CD4-positive, CD25-positive, alpha-beta regulatory T cell (primary cell): ENCODE results near the gene THSD1. TPM values are rescaled to one million over a fixed set of nuclear protein-coding genes. Genes with fewer than 3 reads are reported as not detected.
A peak's percentile ranks its signal among the peaks of the same experiment; 100 is the strongest.
"Not testable (repeated sequence)": the region's sequence is repeated elsewhere in the genome, so short reads cannot be mapped to it uniquely, and the experiment has no call there.

Source experiments
- ATAC-seq, 2 donors: fragments of 150-1000 bp; cut with Tn5 transposase; one replicate each; pipeline ENCODE4 v1.10.0; 2021; ENCODE audit warnings: low read depth in 2 of 2, moderate number of reproducible peaks in 2 of 2, moderate library complexity in 1 of 2
- DNase-seq, 3 donors: peaks; one replicate each; pipeline versions ENCODE4 v3.0.0 to v3.0.0-alpha.2; 2012 to 2022; ENCODE audit warnings: mixed read lengths in 1 of 3
- H3K27ac ChIP-seq: one replicate; pipeline ENCODE4 v1.7.0; 2013; ENCODE audit warnings: mild to moderate bottlenecking, low read length; ENCODE audit not compliant: insufficient read depth, poor library complexity, severe bottlenecking
- H3K27me3 ChIP-seq: one replicate; pipeline ENCODE4 v1.7.0; 2013; ENCODE audit warnings: low read length; ENCODE audit not compliant: control insufficient read depth, insufficient read depth
- H3K36me3 ChIP-seq: one replicate; pipeline ENCODE4 v1.7.0; 2013; ENCODE audit warnings: mild to moderate bottlenecking, low read length, moderate library complexity; ENCODE audit not compliant: control insufficient read depth, insufficient read depth
- H3K4me1 ChIP-seq: 2 replicates; pipeline ENCODE4 v1.7.0; 2013; ENCODE audit warnings: mild to moderate bottlenecking, low read length; ENCODE audit not compliant: insufficient read depth, control insufficient read depth, poor library complexity, severe bottlenecking
- H3K4me3 ChIP-seq: one replicate; pipeline ENCODE4 v1.7.0; 2013; ENCODE audit warnings: low read depth, mild to moderate bottlenecking, low read length, moderate library complexity
- H3K9me3 ChIP-seq, 2 experiments: 1 replicate in 1 of 2; 2 replicates in 1 of 2; pipeline ENCODE4 v1.7.0; 2013; ENCODE audit warnings: low read length in 2 of 2, mild to moderate bottlenecking in 1 of 2, moderate library complexity in 1 of 2; ENCODE audit not compliant: control insufficient read depth in 2 of 2
- H3K27ac Mint-ChIP-seq, 3 donors: one replicate each; pipeline ENCODE4 v1.8.0; 2020 to 2022; ENCODE audit warnings: mild to moderate bottlenecking in 3 of 3, mixed read lengths in 3 of 3, moderate library complexity in 2 of 3
- H3K27me3 Mint-ChIP-seq: one replicate; pipeline ENCODE4 v1.8.0; 2022; ENCODE audit warnings: mild to moderate bottlenecking, mixed read lengths
- H3K36me3 Mint-ChIP-seq: one replicate; pipeline ENCODE4 v1.8.0; 2020; ENCODE audit warnings: mixed read lengths
- H3K4me1 Mint-ChIP-seq, 4 donors: one replicate each; pipeline ENCODE4 v1.8.0; 2020 to 2022; ENCODE audit warnings: mixed read lengths in 4 of 4, mild to moderate bottlenecking in 1 of 4
- H3K4me3 Mint-ChIP-seq, 4 donors: one replicate each; pipeline ENCODE4 v1.8.0; 2020 to 2022; ENCODE audit warnings: mild to moderate bottlenecking in 4 of 4, mixed read lengths in 4 of 4, moderate library complexity in 3 of 4
- H3K9me3 Mint-ChIP-seq, 7 donors: one replicate each; pipeline ENCODE4 v1.8.0; 2020 to 2022; ENCODE audit warnings: mixed read lengths in 7 of 7, mild to moderate bottlenecking in 3 of 7, moderate library complexity in 2 of 7
- polyA plus RNA-seq, 4 donors: library from polyadenylated mRNA; unstranded; fragments of 300-500 nt; fragmentation: Illumina TruSeq; gene quantifications; one replicate each; pipeline ENCODE4 v1.2.3, GENCODE V29; 2021
- total RNA-seq: library from RNA; stranded (reverse); gene quantifications from one replicate; pipeline ENCODE4 v1.2.3, GENCODE V29; 2022

THSD1 gene
- total and polyA plus RNA-seq, 5 donors from 2014 or later: 0.12 to 0.79 TPM; not detected in 3

- peaks cover 57% of the 10 kb centered on the region for H3K36me3 ChIP-seq
- peaks cover 51% of the 10 kb centered on the region for H3K36me3 Mint-ChIP-seq
Measured at GRCh38 chr13:52428295-52428694, 22.3 kb upstream of the THSD1 start.

GRCh38 chr13:52421216-52421615, 15.2 kb upstream of the THSD1 start:
- Histone ChIP-seq H3K36me3 (peaks cover 54% of the 10 kb centered on the region), H3K27me3 (no peaks in the 10 kb centered on the region), H3K4me1 (no peaks in the 10 kb centered on the region), H3K4me3 (no peak overlapping the region), H3K9me3 (no peaks in the 10 kb centered on the region), H3K27ac (no peak overlapping the region)
- ATAC-seq (no peak), DNase-seq (no peak)
- Mint-ChIP-seq H3K27me3 (no peaks in the 10 kb centered on the region), H3K4me3 (no peak overlapping the region), H3K4me1 (peaks cover 0 to 4% (median 2%) of the 10 kb centered on the region in 4 donors), H3K27ac (no peak overlapping the region), H3K9me3 (no peaks in the 10 kb centered on the region), H3K36me3 (peaks cover 53% of the 10 kb centered on the region)

More at GRCh38 chr13:52428295-52428694, 22.3 kb upstream of the THSD1 start:
- ATAC-seq (no peak), DNase-seq (no peak)
- H3K27me3 ChIP-seq: no peaks in the 10 kb centered on the region
- H3K4me3 ChIP-seq: no peak overlapping the region
- Mint-ChIP-seq H3K9me3 (no peaks in the 10 kb centered on the region), H3K27me3 (no peaks in the 10 kb centered on the region), H3K4me1 (peaks cover 4 to 16% (median 8%) of the 10 kb centered on the region in 4 donors), H3K4me3 (no peak overlapping the region), H3K27ac (no peak overlapping the region)
- no peaks in the 10 kb centered on the region for H3K4me1 ChIP-seq
- no peak overlapping the region for H3K27ac ChIP-seq
- H3K9me3 ChIP-seq: no peaks in the 10 kb centered on the region

- Histone ChIP-seq H3K4me1 (no peaks in the 10 kb centered on the region), H3K27ac (no peak overlapping the region), H3K9me3 (no peaks in the 10 kb centered on the region), H3K27me3 (no peaks in the 10 kb centered on the region), H3K36me3 (peaks cover 63% of the 10 kb centered on the region), H3K4me3 (no peak overlapping the region)
- no peak for DNase-seq
- Mint-ChIP-seq H3K4me3 (no peak overlapping the region), H3K36me3 (peaks cover 55% of the 10 kb centered on the region), H3K4me1 (peaks cover 0 to 4% (median 0%) of the 10 kb centered on the region in 4 donors), H3K27me3 (no peaks in the 10 kb centered on the region), H3K27ac (no peak overlapping the region), H3K9me3 (no peaks in the 10 kb centered on the region)
- ATAC-seq: no peak
Measured at GRCh38 chr13:52419080-52419479, 13.1 kb upstream of the THSD1 start.

- H3K4me3 Mint-ChIP-seq: no peak overlapping the region
- Histone ChIP-seq H3K4me3 (no peak overlapping the region), H3K27ac (no peak overlapping the region), H3K36me3 (peaks cover 62% of the 10 kb centered on the region), H3K9me3 (no peaks in the 10 kb centered on the region), H3K27me3 (no peaks in the 10 kb centered on the region), H3K4me1 (no peaks in the 10 kb centered on the region)
- H3K27ac Mint-ChIP-seq: no peak overlapping the region
- DNase-seq (no peak), ATAC-seq (no peak)
- peaks cover 0 to 4% (median 0%) of the 10 kb centered on the region in 4 donors for H3K4me1 Mint-ChIP-seq
- peaks cover 58% of the 10 kb centered on the region for H3K36me3 Mint-ChIP-seq
- no peaks in the 10 kb centered on the region for H3K9me3 Mint-ChIP-seq
- H3K27me3 Mint-ChIP-seq: no peaks in the 10 kb centered on the region
Measured at GRCh38 chr13:52414963-52415362, 9.0 kb upstream of the THSD1 start.

- Mint-ChIP-seq H3K4me3 (no peak overlapping the region), H3K27ac (peak overlapping the region in 2 of 3 donors; percentile 40 to 79), H3K36me3 (peaks cover 53% of the 10 kb centered on the region), H3K27me3 (no peaks in the 10 kb centered on the region), H3K4me1 (no peaks in the 10 kb centered on the region), H3K9me3 (no peaks in the 10 kb centered on the region)
- Histone ChIP-seq H3K4me3 (no peak overlapping the region), H3K27me3 (no peaks in the 10 kb centered on the region), H3K9me3 (no peaks in the 10 kb centered on the region), H3K36me3 (peaks cover 62% of the 10 kb centered on the region), H3K4me1 (no peaks in the 10 kb centered on the region), H3K27ac (no peak overlapping the region)
- DNase-seq (no peak), ATAC-seq (no peak)
Measured at GRCh38 chr13:52414051-52414450, 8.1 kb upstream of the THSD1 start.

GRCh38 chr13:52412128-52412527, 6.2 kb upstream of the THSD1 start:
- H3K36me3 ChIP-seq: peaks cover 56% of the 10 kb centered on the region
- H3K27ac ChIP-seq: no peak overlapping the region
- H3K4me1 Mint-ChIP-seq: peaks cover 0 to 2% (median 0%) of the 10 kb centered on the region in 4 donors
- no peak overlapping the region for H3K27ac Mint-ChIP-seq
- no peaks in the 10 kb centered on the region for H3K4me1 ChIP-seq
- no peak overlapping the region for H3K4me3 Mint-ChIP-seq
- no peaks in the 10 kb centered on the region for H3K9me3 ChIP-seq
- H3K27me3 ChIP-seq: no peaks in the 10 kb centered on the region
- H3K27me3 Mint-ChIP-seq: no peaks in the 10 kb centered on the region
- no peak for DNase-seq
- no peaks in the 10 kb centered on the region for H3K9me3 Mint-ChIP-seq
- ATAC-seq: no peak
- peaks cover 43% of the 10 kb centered on the region for H3K36me3 Mint-ChIP-seq
- H3K4me3 ChIP-seq: no peak overlapping the region

GRCh38 chr13:52411629-52412028, 5.7 kb upstream of the THSD1 start:
- Mint-ChIP-seq H3K4me3 (no peak overlapping the region), H3K36me3 (peaks cover 43% of the 10 kb centered on the region), H3K27me3 (peaks cover 2% of the 10 kb centered on the region), H3K4me1 (peaks cover 0 to 7% (median 3%) of the 10 kb centered on the region in 4 donors), H3K9me3 (no peaks in the 10 kb centered on the region), H3K27ac (no peak overlapping the region)
- H3K27me3 ChIP-seq: no peaks in the 10 kb centered on the region
- no peak for DNase-seq
- H3K27ac ChIP-seq: no peak overlapping the region
- H3K4me1 ChIP-seq: no peaks in the 10 kb centered on the region
- H3K4me3 ChIP-seq: no peak overlapping the region
- peaks cover 52% of the 10 kb centered on the region for H3K36me3 ChIP-seq
- ATAC-seq: no peak
- no peaks in the 10 kb centered on the region for H3K9me3 ChIP-seq

- Mint-ChIP-seq H3K27me3 (peaks cover 29% of the 10 kb centered on the region), H3K4me1 (peaks cover 11 to 30% (median 21%) of the 10 kb centered on the region in 4 donors), H3K36me3 (peaks cover 22% of the 10 kb centered on the region)
- Histone ChIP-seq H3K27me3 (peaks cover 15% of the 10 kb centered on the region), H3K36me3 (peaks cover 21% of the 10 kb centered on the region), H3K4me1 (peaks cover 26% of the 10 kb centered on the region)
- not testable (repeated sequence) for H3K4me3 Mint-ChIP-seq, H3K4me3 ChIP-seq, H3K27ac Mint-ChIP-seq, H3K9me3 Mint-ChIP-seq, H3K27ac ChIP-seq, ATAC-seq, H3K9me3 ChIP-seq, DNase-seq
Measured at GRCh38 chr13:52408071-52408658, 2.2 kb upstream of the THSD1 start.
